Endothelial cell of umbilical vein (primary cell): ENCODE data around the gene EFNB1. TPM values are rescaled to one million over a fixed set of nuclear protein-coding genes. Genes with fewer than 3 reads are reported as not detected.

ENCODE experiments used
- BruUV-seq: library from RNA; stranded (reverse); fragments of 400-500 nt; replicated peaks from 2 replicates; lab custom pipeline; 2021; lab: Mats Ljungman, UMichigan
- CTCF ChIA-PET: fragments of 300-600, 350-600 bp; sonication (Branson Sonifier 250); formaldehyde crosslinking; loops from one replicate; lab custom pipeline; 2021; ENCODE audit warnings: antibody characterized with exemption, inconsistent platforms; lab: Charles Lee
- POLR2A ChIA-PET: fragments of 300-600, 350-600 bp; sonication (Branson Sonifier 250); formaldehyde crosslinking; loops from one replicate; lab custom pipeline; 2021; ENCODE audit warnings: antibody characterized with exemption, inconsistent platforms; lab: Charles Lee
- DNase-seq: peaks from one replicate; pipeline ENCODE4 v3.0.0-alpha.2; 2011; ENCODE audit warnings: low read depth, low spot score
- FAIRE-seq: peaks from 2 replicates; lab custom pipeline; 2011; peaks lifted over from hg19 to GRCh38; lab: Jason Lieb, UNC
- H2AFZ ChIP-seq: 2 replicates; pipeline ENCODE4 v1.6.0; 2012; ENCODE audit warnings: low read depth, low read length, control low read depth, inconsistent platforms
- H3K27ac ChIP-seq: 2 replicates; pipeline ENCODE4 v1.5.1; 2011; ENCODE audit warnings: low read depth, mild to moderate bottlenecking, control low read depth, low read length, moderate library complexity; ENCODE audit not compliant: insufficient read depth
- H3K27me3 ChIP-seq, 2 experiments: 2 replicates each; pipeline versions ENCODE4 v1.6.0 to v1.6.1; 2011; ENCODE audit warnings: low read length in 2 of 2, mixed read lengths in 1 of 2; ENCODE audit not compliant: control insufficient read depth in 2 of 2, insufficient read depth in 2 of 2
- H3K36me3 ChIP-seq, 2 experiments: 2 replicates in 1 of 2; 3 replicates in 1 of 2; pipeline ENCODE4 v1.5.1; 2011; ENCODE audit warnings: low read length in 2 of 2, mild to moderate bottlenecking in 1 of 2, moderate library complexity in 1 of 2; ENCODE audit not compliant: control insufficient read depth in 2 of 2, insufficient read depth in 2 of 2; ENCODE audit errors: extremely low read depth in 1 of 2
- H3K4me1 ChIP-seq: 3 replicates; pipeline ENCODE4 v1.5.1; 2011; ENCODE audit warnings: mild to moderate bottlenecking, low read length; ENCODE audit not compliant: control insufficient read depth, insufficient read depth; ENCODE audit errors: extremely low read depth
- H3K4me2 ChIP-seq: 2 replicates; pipeline ENCODE4 v1.6.1; 2011; ENCODE audit warnings: low read length, control low read depth, mixed read lengths; ENCODE audit not compliant: insufficient read depth
- H3K4me3 ChIP-seq, 3 experiments: fragments of 200-600 bp in 1 of 3; sonication (generic), shearing (Covaris generic) in 1 of 3; replicated peaks in 1 of 3; 2 replicates each; pipeline ENCODE4 v1.5.1; 2011 to 2016; ENCODE audit warnings: control low read depth in 3 of 3, low read length in 3 of 3, mild to moderate bottlenecking in 2 of 3, inconsistent platforms in 1 of 3, low read depth in 1 of 3, moderate library complexity in 1 of 3; ENCODE audit not compliant: insufficient read depth in 1 of 3
- H3K79me2 ChIP-seq: 2 replicates; pipeline ENCODE4 v1.6.0; 2012; ENCODE audit warnings: low read length, inconsistent platforms; ENCODE audit not compliant: control insufficient read depth, insufficient read depth
- H3K9ac ChIP-seq: replicated peaks from 2 replicates; pipeline ENCODE3; 2011; ENCODE audit warnings: low read length, control low read depth; ENCODE audit not compliant: insufficient read depth; ENCODE audit errors: extremely low read depth
- H3K9me1 ChIP-seq: replicated peaks from 3 replicates; pipeline ENCODE4 v1.6.0; 2011; ENCODE audit warnings: mild to moderate bottlenecking, low read length; ENCODE audit not compliant: control insufficient read depth, insufficient read depth; ENCODE audit errors: extremely low read depth
- H3K9me3 ChIP-seq: replicated peaks from 2 replicates; pipeline ENCODE4 v1.5.1; 2012; ENCODE audit warnings: low read length, inconsistent platforms; ENCODE audit not compliant: control insufficient read depth, insufficient read depth
- H4K20me1 ChIP-seq: replicated peaks from 2 replicates; pipeline ENCODE3; 2011; ENCODE audit warnings: mild to moderate bottlenecking, low read length; ENCODE audit not compliant: control insufficient read depth, insufficient read depth; ENCODE audit errors: extremely low read depth
- CTCF ChIP-seq, 2 donors: IDR thresholded peaks; 1 replicate in 1 of 2; 2 replicates in 1 of 2; pipeline ENCODE4 v1.5.1; 2011; ENCODE audit warnings: low read length in 2 of 2, mild to moderate bottlenecking in 2 of 2, moderate library complexity in 2 of 2, control low read depth in 1 of 2, inconsistent platforms in 1 of 2, low read depth in 1 of 2; ENCODE audit not compliant: insufficient read depth in 1 of 2; ENCODE audit errors: extremely low read depth in 1 of 2
- EZH2 ChIP-seq: IDR thresholded peaks from 2 replicates; pipeline ENCODE4 v1.6.1; 2012; ENCODE audit warnings: borderline replicate concordance, low read depth, mild to moderate bottlenecking, moderate library complexity, low read length, inconsistent platforms; ENCODE audit not compliant: severe bottlenecking
- FOS ChIP-seq: IDR thresholded peaks from 2 replicates; pipeline ENCODE4 v1.6.1; 2011; ENCODE audit warnings: mild to moderate bottlenecking, low read length, moderate library complexity, borderline replicate concordance; ENCODE audit not compliant: insufficient read depth
- GATA2 ChIP-seq: IDR thresholded peaks from 2 replicates; pipeline ENCODE4 v1.7.0; 2011; ENCODE audit warnings: low read depth, mild to moderate bottlenecking, moderate library complexity, mixed read lengths, low read length; ENCODE audit not compliant: insufficient read length, insufficient read depth
- JUN ChIP-seq: IDR thresholded peaks from 2 replicates; pipeline ENCODE4 v1.6.1; 2011; ENCODE audit warnings: borderline replicate concordance, low read depth; ENCODE audit not compliant: insufficient read length, insufficient read depth
- MAX ChIP-seq: IDR thresholded peaks from 2 replicates; pipeline ENCODE4 v1.6.1; 2011; ENCODE audit not compliant: insufficient read depth, insufficient read length
- MYC ChIP-seq: IDR thresholded peaks from one replicate; pipeline ENCODE4 v1.6.1; 2011; ENCODE audit warnings: mild to moderate bottlenecking, low read depth, low read length
- POLR2A ChIP-seq: IDR thresholded peaks from 2 replicates; pipeline ENCODE4 v1.6.1; 2012; ENCODE audit warnings: low read depth, mild to moderate bottlenecking, control low read depth, low read length
- POLR2AphosphoS5 ChIP-seq: IDR thresholded peaks from 2 replicates; pipeline ENCODE4 v1.6.1; 2012; ENCODE audit warnings: low read depth, mild to moderate bottlenecking, control low read depth, low read length, moderate library complexity; ENCODE audit not compliant: insufficient read depth
- dilution Hi-C: fragments of 300-500 bp; cut with MboI; formaldehyde crosslinking; loops from one replicate; pipeline ENCODE4 v1.15.0; 2019; ENCODE audit warnings: low sequenced_read_pairs; ENCODE audit not compliant: extremely low pct_ligation_motif_present
- intact Hi-C: fragments of 100-400 bp; cut with micrococcal nuclease; formaldehyde crosslinking; loops from one replicate; pipeline ENCODE4 v1.10.0; 2022
- polyA plus RNA-seq, 4 experiments: library from polyadenylated mRNA; depleted of rRNA in 3 of 4; stranded (reverse) in 3 of 4; unstranded in 1 of 4; fragments of >200 nt; gene quantifications; 2 replicates each; pipeline versions ENCODE4 v1.2.1 to v1.2.3, GENCODE V29; 2011 to 2012; ENCODE audit warnings: missing spikeins in 1 of 4
- total RNA-seq: library from RNA; stranded (reverse); gene quantifications from 2 replicates; pipeline ENCODE4 v1.2.3, GENCODE V29; 2021

Gene EFNB1
- total and polyA plus RNA-seq, 2 donors (not counting 3 experiments of a cell fraction or from before 2014, with no cell fraction given), result 7.8 to 13.3 TPM

GRCh38 chrX:68853665-68854251 is 24.9 kb downstream of the EFNB1 start:
- H3K9me1 ChIP-seq, result no peaks in the 10 kb centered on the region
- POLR2A ChIA-PET, result no interaction called here
- no peaks in the 10 kb centered on the region for H3K36me3 ChIP-seq
- no peak overlapping the region for H3K4me3 ChIP-seq
- no peaks in the 10 kb centered on the region for H3K79me2 ChIP-seq
- no peaks in the 10 kb centered on the region for H3K9me3 ChIP-seq
- FAIRE-seq, result no peak
- H3K27me3 ChIP-seq, result no peaks in the 10 kb centered on the region
- BruUV-seq, result no TSS peak
- no peaks in the 10 kb centered on the region for H3K4me1 ChIP-seq
- dilution Hi-C loops (no loop called here), intact Hi-C loops (no loop called here)
- no peaks in the 10 kb centered on the region for H4K20me1 ChIP-seq
- no peak for DNase-seq
- H2AFZ ChIP-seq, result no peak overlapping the region
- CTCF ChIA-PET, result no interaction called here
- TF ChIP-seq EZH2 (no peak), MYC (no peak), GATA2 (no peak), FOS (no peak), JUN (no peak), CTCF (IDR thresholded peaks at IDR 0.05; ENCODE audit: extremely low read depth in 1 of 2, insufficient read depth in 1 of 2, low read depth in 1 of 2, low read length in 2 of 2) (no peak), MAX (no peak), POLR2AphosphoS5 (no peak), POLR2A (no peak)
- H3K4me2 ChIP-seq, result no peak overlapping the region
- no peak overlapping the region for H3K9ac ChIP-seq
- H3K27ac ChIP-seq, result no peak overlapping the region
